OCI-M2 (cell line): ENCODE measurements around the gene TTYH1.

Experiments used
- DNase-seq: peaks from one replicate; lab custom pipeline; 2025; ENCODE audit not compliant: unreplicated experiment; lab: John Stamatoyannopoulos, UW

TTYH1 gene

DNA sequence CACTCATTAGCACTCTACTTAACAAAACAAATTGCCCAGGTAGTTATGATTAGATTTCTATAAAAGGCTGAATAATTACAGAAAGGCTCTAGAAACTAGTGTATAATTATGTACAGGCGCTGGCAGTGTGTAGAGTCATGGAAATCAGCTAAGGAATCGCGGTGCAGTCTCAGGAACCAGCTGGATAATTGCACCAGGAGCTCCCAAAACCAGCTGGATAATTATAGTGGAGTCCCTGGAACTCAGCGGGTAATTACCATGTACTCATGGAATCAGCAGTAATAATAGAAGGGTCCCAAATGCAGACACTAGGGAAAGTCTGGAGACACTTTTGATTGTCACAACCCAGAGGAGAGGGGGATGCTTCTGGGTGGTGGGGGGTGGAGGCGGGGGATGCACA is 23.2 kb upstream of the TTYH1 start:
- DNase-seq, result no peak

GRCh38 chr19:54393381-54393780 is 21.9 kb upstream of the TTYH1 start:
- no peak for DNase-seq

DNA sequence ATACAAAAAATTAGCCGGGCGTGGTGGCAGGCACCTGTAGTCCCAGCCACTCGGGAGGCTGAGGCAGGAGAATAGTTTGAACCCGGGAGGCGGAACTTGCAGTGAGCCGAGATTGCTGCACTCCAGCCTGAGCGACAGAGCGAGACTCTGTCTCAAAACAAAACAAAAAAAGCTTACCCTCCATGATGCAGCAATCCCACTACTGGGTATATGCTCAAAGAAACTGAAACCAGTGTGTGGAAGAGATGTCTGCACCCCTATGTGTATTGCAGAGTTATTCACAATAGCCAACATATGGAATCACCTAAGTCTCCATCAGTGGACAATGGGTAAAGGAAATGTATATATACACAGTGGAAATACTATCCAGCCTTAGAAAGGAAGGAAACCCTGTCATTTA is 19.6 kb upstream of the TTYH1 start:
- no peak for DNase-seq

GRCh38 chr19:54399189-54399588 is 16.1 kb upstream of the TTYH1 start:
- no peak for DNase-seq

- DNase-seq, result no peak
Observed at GRCh38 chr19:54400913-54401312, 14.4 kb upstream of the TTYH1 start.

DNA sequence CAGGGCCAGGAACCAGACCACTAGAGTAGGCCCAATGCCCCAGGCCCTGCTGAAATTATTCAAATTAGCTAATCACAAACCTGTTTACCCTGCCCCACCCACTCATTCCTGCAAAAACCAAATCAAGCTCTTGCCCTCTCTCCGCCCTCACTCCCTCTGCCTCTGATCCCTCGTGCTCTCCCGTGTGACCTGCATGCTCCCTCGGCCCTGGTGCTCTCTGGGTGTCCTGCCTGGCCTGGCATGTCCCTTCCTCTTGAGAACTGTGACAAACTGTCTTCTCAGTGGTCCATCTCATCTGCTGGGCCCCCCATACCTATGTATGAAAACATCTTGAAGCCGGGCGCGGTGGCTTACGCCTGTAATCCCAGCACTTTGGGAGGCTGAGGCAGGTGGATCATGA is 12.2 kb upstream of the TTYH1 start:
- DNase-seq, result no peak

- DNase-seq, result no peak
Observed at GRCh38 chr19:54405628-54406027, 9.6 kb upstream of the TTYH1 start.

GRCh38 chr19:54407780-54408179 is 7.5 kb upstream of the TTYH1 start:
- DNase-seq, result no peak

GRCh38 chr19:54408456-54409026 is 6.7 kb upstream of the TTYH1 start:
- DNase-seq, result no peak

DNA sequence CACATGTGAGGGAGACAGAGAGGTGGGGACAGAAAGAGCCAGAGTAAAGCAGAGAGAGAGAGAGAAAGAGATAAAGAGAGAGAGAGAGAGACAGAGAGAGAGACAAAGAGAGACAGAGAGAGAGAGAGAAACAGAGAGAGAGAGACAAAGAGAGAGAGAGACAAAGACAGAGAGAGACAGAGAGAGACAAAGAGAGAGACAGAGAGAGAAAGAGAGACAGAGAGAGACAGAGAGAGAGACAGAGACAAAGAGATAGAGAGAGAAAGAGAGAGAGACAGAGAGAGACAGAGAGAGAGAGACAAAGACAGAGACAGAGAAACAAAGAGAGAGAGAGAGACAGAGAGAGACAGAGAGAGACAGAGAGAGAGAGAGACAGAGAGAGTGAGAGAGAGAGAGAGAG is 4.2 kb upstream of the TTYH1 start:
- DNase-seq, result no peak

GRCh38 chr19:54412877-54413276 is 2.4 kb upstream of the TTYH1 start:
- no peak for DNase-seq

- no peak for DNase-seq
Observed at GRCh38 chr19:54414156-54414555, 1.1 kb upstream of the TTYH1 start.

DNA sequence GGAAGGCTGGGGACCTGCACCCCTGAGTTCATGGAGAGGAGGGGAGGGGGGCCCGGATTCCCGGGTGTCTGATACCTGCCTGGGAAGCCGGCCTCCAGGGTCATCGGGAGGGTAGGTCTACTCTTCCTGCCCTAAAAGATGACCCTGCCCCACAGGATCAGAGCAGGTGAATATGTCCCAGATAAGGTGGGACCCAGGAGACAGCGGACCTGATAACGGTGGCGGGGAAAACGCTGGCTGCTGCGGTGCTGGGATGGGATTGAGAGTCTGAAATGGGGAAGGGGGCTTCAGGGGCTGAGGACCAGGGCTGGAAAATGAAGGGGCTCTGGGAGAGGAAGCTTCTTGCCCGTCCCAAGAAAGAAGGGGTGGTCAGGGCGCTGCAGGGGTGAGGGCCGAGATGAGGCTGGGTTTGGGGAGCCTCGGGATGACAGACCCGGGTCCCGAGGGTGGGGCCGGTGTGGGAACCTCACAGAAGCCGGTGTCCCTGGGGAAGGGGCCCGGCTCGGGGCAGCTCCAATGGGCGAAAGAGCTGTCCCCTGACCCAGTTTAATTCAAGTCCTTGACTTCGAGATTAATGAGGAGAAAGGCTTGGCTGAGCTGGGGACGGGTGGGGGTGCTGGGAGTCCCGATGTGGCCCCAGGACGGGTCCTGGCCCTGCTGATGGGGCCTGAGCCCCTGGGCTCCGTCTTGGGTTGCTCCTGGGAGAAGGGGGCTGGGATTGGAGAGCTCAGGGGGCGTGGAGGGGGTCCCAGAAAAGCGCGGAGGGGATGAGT is 823 bp downstream of the TTYH1 start:
- no peak for DNase-seq

- no peak for DNase-seq
Observed at GRCh38 chr19:54416695-54417491, 1.6 kb downstream of the TTYH1 start.

- no peak for DNase-seq
Observed at GRCh38 chr19:54418030-54418929, 3.0 kb downstream of the TTYH1 start.

GRCh38 chr19:54418930-54419800 is 3.9 kb downstream of the TTYH1 start:
- no peak for DNase-seq

DNA sequence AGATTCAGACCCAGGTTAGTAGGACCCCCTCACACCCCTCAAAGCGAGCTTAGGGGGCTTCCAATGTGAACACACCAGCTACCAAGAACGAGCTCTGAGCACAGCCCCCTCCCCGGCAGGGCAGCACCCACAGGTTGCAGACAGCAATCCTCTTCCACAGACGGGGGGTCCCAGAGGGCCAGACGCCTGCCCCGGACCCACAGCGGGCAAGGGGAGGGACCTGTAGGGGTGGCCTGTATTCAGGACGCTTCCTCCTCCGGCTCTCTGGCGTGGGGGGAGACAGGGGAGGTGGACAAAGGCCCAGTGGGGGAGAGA is 4.8 kb downstream of the TTYH1 start:
- DNase-seq, result no peak

DNA sequence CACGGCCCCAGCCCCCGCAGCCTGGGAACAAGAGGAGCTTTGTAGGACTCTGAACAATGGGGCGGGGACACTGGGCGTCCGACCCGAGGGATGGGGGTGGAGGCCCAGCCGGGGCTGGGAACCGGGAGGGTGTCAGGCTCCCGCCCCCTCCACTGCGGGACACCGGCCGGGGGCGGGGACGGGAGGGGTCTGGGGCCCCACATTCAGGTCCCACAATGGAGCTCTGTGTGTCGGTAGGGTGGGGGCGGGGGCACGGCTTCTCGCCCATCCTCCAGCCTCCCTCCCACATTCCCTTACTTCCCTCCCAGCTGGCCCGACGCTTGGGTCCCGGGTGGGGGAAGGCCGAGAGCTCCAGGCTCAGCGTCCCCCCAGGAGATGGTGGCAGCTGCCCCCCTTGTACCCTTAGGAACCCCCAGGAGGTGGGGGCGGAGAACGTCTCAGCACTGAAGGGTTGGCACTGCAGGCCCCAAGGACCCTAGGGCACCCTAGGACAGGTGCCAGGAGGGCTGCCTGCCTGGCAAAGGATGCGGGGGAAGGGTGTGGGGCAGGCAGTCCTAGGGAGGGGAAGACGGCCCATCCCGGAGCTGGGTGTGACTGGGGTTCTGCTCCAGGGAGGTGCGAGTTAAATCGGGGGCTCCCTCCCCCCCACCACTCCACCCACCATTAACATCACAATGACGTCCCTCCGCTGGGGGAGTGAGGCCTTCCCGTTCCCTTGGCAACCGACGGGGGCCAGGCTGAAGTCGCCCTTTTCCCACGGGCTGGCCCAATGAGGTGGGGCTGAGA is 5.3 kb downstream of the TTYH1 start:
- DNase-seq, result no peak

- DNase-seq, result no peak
Observed at GRCh38 chr19:54421169-54421516, 5.9 kb downstream of the TTYH1 start.

- no peak for DNase-seq
Observed at GRCh38 chr19:54421521-54421920, 6.3 kb downstream of the TTYH1 start.
